Liver (tissue), 9 donors: ENCODE data around the gene BANP. TPM values are rescaled to one million over a fixed set of nuclear protein-coding genes. Genes with fewer than 3 reads are reported as not detected.

Source experiments
- DNase-seq: peaks from one replicate; pipeline ENCODE4 v3.0.0-alpha.2; 2017; ENCODE audit warnings: low spot score
- H3K27ac ChIP-seq, 2 donors: one replicate each; pipeline ENCODE4 v1.7.0; 2013; ENCODE audit warnings: inconsistent platforms in 2 of 2, low read length in 2 of 2, control low read depth in 1 of 2, low read depth in 1 of 2, mild to moderate bottlenecking in 1 of 2
- H3K27me3 ChIP-seq, 4 donors: one replicate each; pipeline versions ENCODE4 v1.6.1 to v1.7.0; 2013; ENCODE audit warnings: low read length in 3 of 4, inconsistent platforms in 1 of 4, mild to moderate bottlenecking in 1 of 4, moderate library complexity in 1 of 4; ENCODE audit not compliant: control insufficient read depth in 4 of 4, insufficient read depth in 4 of 4
- H3K36me3 ChIP-seq, 4 donors: one replicate each; pipeline versions ENCODE4 v1.6.1 to v1.7.0; 2013; ENCODE audit warnings: low read length in 3 of 4, mild to moderate bottlenecking in 3 of 4, low read depth in 1 of 4, moderate library complexity in 1 of 4; ENCODE audit not compliant: control insufficient read depth in 4 of 4, insufficient read depth in 3 of 4
- H3K4me1 ChIP-seq, 4 donors: one replicate each; pipeline versions ENCODE4 v1.6.1 to v1.7.0; 2013; ENCODE audit warnings: low read length in 3 of 4, mild to moderate bottlenecking in 3 of 4, moderate library complexity in 1 of 4; ENCODE audit not compliant: control insufficient read depth in 4 of 4, insufficient read depth in 4 of 4
- H3K4me3 ChIP-seq, 3 donors: one replicate each; pipeline versions ENCODE4 v1.6.1 to v1.7.0; 2013; ENCODE audit warnings: low read length in 3 of 3, control low read depth in 1 of 3, low read depth in 1 of 3, mild to moderate bottlenecking in 1 of 3
- H3K9ac ChIP-seq, 2 donors: one replicate each; pipeline ENCODE4 v1.7.0; 2013; ENCODE audit warnings: low read length in 2 of 2, mild to moderate bottlenecking in 2 of 2, moderate library complexity in 2 of 2, control low read depth in 1 of 2, low read depth in 1 of 2
- H3K9me3 ChIP-seq, 4 donors: one replicate each; pipeline versions ENCODE4 v1.6.1 to v1.7.0; 2013; ENCODE audit warnings: low read length in 3 of 4; ENCODE audit not compliant: control insufficient read depth in 4 of 4
- ATF3 ChIP-seq: IDR thresholded peaks from 2 replicates; pipeline ENCODE4 v1.6.1; 2016; ENCODE audit warnings: antibody characterized with exemption
- EGR1 ChIP-seq, 2 donors: IDR thresholded peaks; 2 replicates each; pipeline ENCODE4 v1.6.1; 2016 to 2018; ENCODE audit warnings: antibody characterized with exemption in 2 of 2, low read depth in 2 of 2
- FOXA2 ChIP-seq: IDR thresholded peaks from 2 replicates; pipeline ENCODE4 v1.6.1; 2016; ENCODE audit warnings: antibody characterized with exemption
- GABPA ChIP-seq, 2 donors: IDR thresholded peaks in 1 of 2; conservative IDR thresholded peaks in 1 of 2; 2 replicates each; pipeline ENCODE4 v1.6.1; 2016; ENCODE audit warnings: antibody characterized with exemption in 2 of 2, mild to moderate bottlenecking in 1 of 2, moderate library complexity in 1 of 2
- HNF4A ChIP-seq, 2 donors: conservative IDR thresholded peaks; 2 replicates each; pipeline ENCODE4 v1.6.1; 2016; ENCODE audit warnings: antibody characterized with exemption in 2 of 2, mild to moderate bottlenecking in 2 of 2
- HNF4G ChIP-seq: IDR thresholded peaks from 2 replicates; pipeline ENCODE4 v1.6.1; 2016; ENCODE audit warnings: antibody characterized with exemption
- JUND ChIP-seq, 2 donors: IDR thresholded peaks; 2 replicates each; pipeline ENCODE4 v1.6.1; 2016; ENCODE audit warnings: antibody characterized with exemption in 2 of 2
- MAX ChIP-seq: IDR thresholded peaks from 2 replicates; pipeline ENCODE4 v1.6.1; 2016; ENCODE audit warnings: antibody characterized with exemption
- NR2F2 ChIP-seq: IDR thresholded peaks from 2 replicates; pipeline ENCODE4 v1.6.1; 2016; ENCODE audit warnings: antibody characterized with exemption
- RAD21 ChIP-seq, 2 donors: IDR thresholded peaks; 2 replicates each; pipeline ENCODE4 v1.6.1; 2016; ENCODE audit warnings: antibody characterized with exemption in 2 of 2, mild to moderate bottlenecking in 2 of 2
- RXRA ChIP-seq, 2 donors: IDR thresholded peaks; 2 replicates each; pipeline ENCODE4 v1.6.1; 2017 to 2018; ENCODE audit warnings: antibody characterized with exemption in 2 of 2, mild to moderate bottlenecking in 1 of 2
- SP1 ChIP-seq: IDR thresholded peaks from 2 replicates; pipeline ENCODE4 v1.6.1; 2018; ENCODE audit warnings: antibody characterized with exemption, mild to moderate bottlenecking
- TAF1 ChIP-seq: conservative IDR thresholded peaks from 2 replicates; pipeline ENCODE4 v1.6.1; 2016; ENCODE audit warnings: antibody characterized with exemption, mild to moderate bottlenecking
- YY1 ChIP-seq: IDR thresholded peaks from 2 replicates; pipeline ENCODE4 v1.6.1; 2016; ENCODE audit warnings: antibody characterized with exemption, mild to moderate bottlenecking
- ZBTB33 ChIP-seq: IDR thresholded peaks from 2 replicates; pipeline ENCODE4 v1.6.1; 2016; ENCODE audit warnings: antibody characterized with exemption
- WGBS: extraction: QIAGEN DNeasy Blood & Tissue Kit; methylation state at CpG from one replicate; pipeline ENCODE4 v1.1.7; 2013; 5-methylcytosine and 5-hydroxymethylcytosine counted together
- polyA plus RNA-seq, 2 donors: library from polyadenylated mRNA; stranded (reverse) in 1 of 2; unstranded in 1 of 2; fragments of 200-250 nt in 1 of 2; fragments of >200 nt in 1 of 2; fragmentation: Nextera tagmentation in 1 of 2; extraction: Ambion mirVana in 1 of 2; gene quantifications; one replicate each; pipeline versions ENCODE4 v1.2.1 to v1.2.3, GENCODE V29; 2013 to 2015
- total RNA-seq, 2 donors: library from RNA; depleted of rRNA; stranded (reverse); fragments of >200 nt; gene quantifications; one replicate each; pipeline ENCODE4 v1.2.3, GENCODE V29; 2014
- TF ChIP-seq, protein P1 (sequence below): fragments of 150-350 bp; IDR thresholded peaks from 2 replicates; pipeline ENCODE4 v1.5.1; 2017; ENCODE audit warnings: improper control_type of control experiment, low read depth, low read length; ENCODE audit not compliant: missing input control
- TF ChIP-seq, protein P2 (sequence below): IDR thresholded peaks from 2 replicates; pipeline ENCODE4 v1.6.1; 2016; ENCODE audit warnings: antibody characterized with exemption, mild to moderate bottlenecking
- donor health status: healthy.
- donor health status: healthy.
- donor health status: healthy.
- donor health status: healthy.
- donor health status: healthy.

Gene BANP
- total and polyA plus RNA-seq, 4 donors: 4.9 to 20.7 (median 13.7) TPM

- H3K9me3 ChIP-seq: no peaks in the 10 kb centered on the region
- no peak for DNase-seq
- no peak overlapping the region for H3K27ac ChIP-seq
- WGBS: 96% methylated on average over 25 of the region's 25 CpGs
- H3K9ac ChIP-seq: no peak overlapping the region
- H3K4me3 ChIP-seq: no peak overlapping the region
- TF ChIP-seq HNF4A (conservative IDR thresholded peaks at IDR 0.05) (no peak), TAF1 (no peak), NR2F2 (no peak), JUND (IDR thresholded peaks at IDR 0.05) (no peak), HNF4G (no peak), RXRA (IDR thresholded peaks at IDR 0.05) (no peak), EGR1 (IDR thresholded peaks at IDR 0.05; ENCODE audit: low read depth in 2 of 2) (no peak), FOXA2 (no peak), YY1 (no peak), MAX (no peak), ATF3 (no peak), RAD21 (IDR thresholded peaks at IDR 0.05) (no peak), SP1 (no peak), GABPA (IDR thresholded peaks at IDR 0.05 in 1 of 2, conservative IDR thresholded peaks at IDR 0.05 in 1 of 2) (no peak), ZBTB33 (no peak)
- TF ChIP-seq, protein P1, sequence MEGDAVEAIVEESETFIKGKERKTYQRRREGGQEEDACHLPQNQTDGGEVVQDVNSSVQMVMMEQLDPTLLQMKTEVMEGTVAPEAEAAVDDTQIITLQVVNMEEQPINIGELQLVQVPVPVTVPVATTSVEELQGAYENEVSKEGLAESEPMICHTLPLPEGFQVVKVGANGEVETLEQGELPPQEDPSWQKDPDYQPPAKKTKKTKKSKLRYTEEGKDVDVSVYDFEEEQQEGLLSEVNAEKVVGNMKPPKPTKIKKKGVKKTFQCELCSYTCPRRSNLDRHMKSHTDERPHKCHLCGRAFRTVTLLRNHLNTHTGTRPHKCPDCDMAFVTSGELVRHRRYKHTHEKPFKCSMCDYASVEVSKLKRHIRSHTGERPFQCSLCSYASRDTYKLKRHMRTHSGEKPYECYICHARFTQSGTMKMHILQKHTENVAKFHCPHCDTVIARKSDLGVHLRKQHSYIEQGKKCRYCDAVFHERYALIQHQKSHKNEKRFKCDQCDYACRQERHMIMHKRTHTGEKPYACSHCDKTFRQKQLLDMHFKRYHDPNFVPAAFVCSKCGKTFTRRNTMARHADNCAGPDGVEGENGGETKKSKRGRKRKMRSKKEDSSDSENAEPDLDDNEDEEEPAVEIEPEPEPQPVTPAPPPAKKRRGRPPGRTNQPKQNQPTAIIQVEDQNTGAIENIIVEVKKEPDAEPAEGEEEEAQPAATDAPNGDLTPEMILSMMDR: no peak
- TF ChIP-seq, protein P2, sequence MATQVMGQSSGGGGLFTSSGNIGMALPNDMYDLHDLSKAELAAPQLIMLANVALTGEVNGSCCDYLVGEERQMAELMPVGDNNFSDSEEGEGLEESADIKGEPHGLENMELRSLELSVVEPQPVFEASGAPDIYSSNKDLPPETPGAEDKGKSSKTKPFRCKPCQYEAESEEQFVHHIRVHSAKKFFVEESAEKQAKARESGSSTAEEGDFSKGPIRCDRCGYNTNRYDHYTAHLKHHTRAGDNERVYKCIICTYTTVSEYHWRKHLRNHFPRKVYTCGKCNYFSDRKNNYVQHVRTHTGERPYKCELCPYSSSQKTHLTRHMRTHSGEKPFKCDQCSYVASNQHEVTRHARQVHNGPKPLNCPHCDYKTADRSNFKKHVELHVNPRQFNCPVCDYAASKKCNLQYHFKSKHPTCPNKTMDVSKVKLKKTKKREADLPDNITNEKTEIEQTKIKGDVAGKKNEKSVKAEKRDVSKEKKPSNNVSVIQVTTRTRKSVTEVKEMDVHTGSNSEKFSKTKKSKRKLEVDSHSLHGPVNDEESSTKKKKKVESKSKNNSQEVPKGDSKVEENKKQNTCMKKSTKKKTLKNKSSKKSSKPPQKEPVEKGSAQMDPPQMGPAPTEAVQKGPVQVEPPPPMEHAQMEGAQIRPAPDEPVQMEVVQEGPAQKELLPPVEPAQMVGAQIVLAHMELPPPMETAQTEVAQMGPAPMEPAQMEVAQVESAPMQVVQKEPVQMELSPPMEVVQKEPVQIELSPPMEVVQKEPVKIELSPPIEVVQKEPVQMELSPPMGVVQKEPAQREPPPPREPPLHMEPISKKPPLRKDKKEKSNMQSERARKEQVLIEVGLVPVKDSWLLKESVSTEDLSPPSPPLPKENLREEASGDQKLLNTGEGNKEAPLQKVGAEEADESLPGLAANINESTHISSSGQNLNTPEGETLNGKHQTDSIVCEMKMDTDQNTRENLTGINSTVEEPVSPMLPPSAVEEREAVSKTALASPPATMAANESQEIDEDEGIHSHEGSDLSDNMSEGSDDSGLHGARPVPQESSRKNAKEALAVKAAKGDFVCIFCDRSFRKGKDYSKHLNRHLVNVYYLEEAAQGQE: no peak
- no peaks in the 10 kb centered on the region for H3K27me3 ChIP-seq
- peaks cover 0 to 12% (median 4%) of the 10 kb centered on the region in 4 donors for H3K4me1 ChIP-seq
- peaks cover 0 to 14% (median under 1%) of the 10 kb centered on the region in 4 donors for H3K36me3 ChIP-seq
Observed at GRCh38 chr16:87914812-87915211, 36.4 kb upstream of the BANP start.
